HuH-7 (cell line): Measurements from ENCODE around the gene NHLRC2.

ENCODE experiments used
- DNase-seq: peaks from one replicate; pipeline ENCODE4 v3.0.0; 2011; ENCODE audit warnings: low spot score

NHLRC2 gene

DNA sequence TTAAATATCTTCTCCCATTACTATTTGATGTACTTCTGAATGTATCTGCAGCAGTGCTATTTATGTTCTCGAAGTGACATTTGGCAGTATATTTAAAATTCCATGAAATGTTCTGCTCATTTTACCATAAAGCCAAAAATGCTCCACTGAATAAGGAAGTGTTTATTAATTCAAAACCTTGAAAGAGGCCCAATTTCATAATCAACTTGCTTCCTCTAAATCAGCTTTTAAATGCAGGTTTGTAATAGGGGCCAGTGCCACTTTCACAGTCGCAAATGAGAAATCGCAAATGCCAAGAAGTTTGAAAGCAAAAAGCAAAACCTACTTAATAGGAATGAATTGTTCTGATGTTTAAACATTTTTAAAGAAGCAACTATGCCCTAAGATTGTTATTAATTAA, 11.4 kb downstream of the NHLRC2 start:
- no peak for DNase-seq

DNA sequence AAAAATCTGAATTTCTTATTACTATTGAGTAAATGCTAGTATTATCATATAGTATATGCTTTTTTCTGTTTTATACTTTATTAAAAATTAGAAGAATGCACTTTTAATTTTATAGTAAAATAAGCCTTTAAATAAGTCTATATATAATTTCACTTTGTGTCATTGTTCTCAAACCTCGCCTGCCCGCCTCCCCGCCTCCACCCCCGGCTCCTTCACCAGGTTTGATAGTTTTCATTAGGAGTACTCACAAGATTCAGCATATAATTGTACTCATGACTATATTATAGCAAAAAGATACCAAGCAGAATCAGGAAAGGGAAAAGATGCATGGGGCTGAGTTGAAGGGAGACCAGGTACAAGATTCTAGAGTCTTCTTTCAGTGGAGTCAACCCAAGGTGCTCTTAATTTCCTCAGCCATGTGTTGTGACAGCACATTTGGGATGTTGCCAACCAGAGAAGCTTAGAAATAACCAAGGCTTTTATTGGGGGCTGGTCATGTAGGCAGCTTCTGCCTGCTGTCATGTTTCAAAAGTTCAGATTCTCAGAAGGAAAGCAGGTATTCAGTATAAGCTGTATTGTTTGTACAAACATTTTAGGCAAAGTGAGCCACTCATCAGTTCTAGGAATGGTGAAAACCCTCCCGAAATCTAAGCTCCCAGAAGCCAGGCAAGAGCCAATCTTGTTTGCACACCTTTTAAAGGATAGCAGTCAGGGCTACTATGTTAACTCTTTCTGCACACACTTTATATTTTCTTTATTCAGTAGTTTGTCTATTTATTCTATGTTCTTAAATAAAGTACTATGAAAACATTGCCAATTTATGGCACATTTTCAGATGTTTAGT, 12.3 kb downstream of the NHLRC2 start:
- DNase-seq = no peak

GRCh38 chr10:113867904-113868303, 13.4 kb downstream of the NHLRC2 start:
- no peak for DNase-seq

- no peak for DNase-seq
These were observed 15.3 kb downstream of the NHLRC2 start for GRCh38 chr10:113869789-113870188.

DNA sequence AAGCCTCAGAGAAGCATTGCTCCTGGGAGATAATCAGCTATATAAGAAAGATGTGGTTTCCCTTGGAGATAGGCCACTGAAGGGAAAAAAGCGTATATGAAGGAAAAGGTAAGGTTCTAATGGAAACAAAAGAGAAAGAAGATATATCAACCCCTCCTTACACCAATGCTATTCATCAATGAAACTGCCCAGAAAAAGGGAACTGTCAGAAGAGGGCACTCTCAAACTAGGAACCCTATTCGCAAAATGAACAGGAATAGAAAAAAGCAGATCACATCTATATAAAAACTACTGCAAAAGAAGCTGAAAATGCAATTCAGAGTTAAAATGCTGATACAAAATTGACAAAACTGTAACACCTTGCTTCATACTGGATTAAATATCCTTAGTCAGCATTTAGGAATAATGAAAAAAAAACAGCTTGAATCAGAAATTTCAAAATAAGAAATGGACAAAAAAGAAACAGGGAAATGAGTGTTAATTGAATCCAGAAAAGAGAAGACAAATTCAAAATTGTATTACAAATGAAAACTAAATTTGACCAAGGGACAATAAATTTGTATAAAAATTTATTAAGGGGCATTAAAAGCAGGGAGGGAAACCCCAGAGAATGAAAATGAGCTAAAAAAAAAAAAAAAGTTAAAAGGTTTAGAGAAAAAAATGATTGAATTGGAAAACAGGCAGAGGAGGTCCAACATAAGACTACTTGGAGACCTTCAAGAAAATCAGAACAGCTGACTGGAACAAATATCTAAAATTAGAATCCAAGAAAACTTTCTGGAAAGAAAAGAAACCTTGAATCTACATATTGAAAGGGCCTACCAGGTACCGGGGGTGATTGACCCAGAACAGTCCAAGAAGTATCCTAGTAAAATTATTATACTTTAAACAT, 17.9 kb downstream of the NHLRC2 start:
- DNase-seq = no peak

DNA sequence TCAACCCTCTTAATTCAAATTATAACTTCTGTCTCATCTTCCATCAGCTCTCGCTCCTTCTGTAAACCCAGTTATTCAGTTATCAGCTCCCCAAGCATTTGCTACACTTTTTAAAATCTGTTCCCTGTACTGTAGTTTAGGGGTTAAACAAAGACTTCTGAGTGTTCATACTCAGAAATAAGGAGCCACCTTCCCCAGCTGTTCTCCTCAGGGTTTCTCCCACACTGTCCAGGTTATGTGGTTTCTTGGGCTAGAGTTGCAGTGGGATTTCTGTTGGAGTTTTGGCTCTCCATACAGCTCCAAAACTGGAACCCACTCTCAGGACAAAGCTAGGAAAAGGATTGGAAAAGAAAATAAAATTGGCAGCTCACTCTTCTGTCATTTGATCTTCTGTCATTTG, 20.8 kb downstream of the NHLRC2 start:
- DNase-seq = no peak

DNA sequence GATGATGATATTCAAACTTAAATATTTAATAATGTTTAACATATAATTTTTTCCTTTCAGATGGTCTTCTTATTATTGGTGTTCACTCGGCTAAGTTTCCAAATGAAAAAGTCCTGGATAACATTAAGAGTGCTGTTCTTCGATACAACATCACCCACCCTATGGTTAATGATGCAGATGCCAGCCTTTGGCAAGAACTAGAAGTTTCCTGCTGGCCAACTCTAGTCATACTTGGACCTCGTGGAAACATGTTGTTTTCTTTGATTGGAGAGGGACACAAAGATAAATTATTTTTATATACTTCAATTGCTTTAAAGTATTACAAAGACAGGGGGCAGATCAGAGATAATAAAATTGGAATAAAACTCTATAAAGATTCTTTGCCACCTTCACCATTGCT, 22.0 kb downstream of the NHLRC2 start:
- DNase-seq = no peak

- no peak for DNase-seq
These were observed 25.2 kb downstream of the NHLRC2 start for GRCh38 chr10:113879691-113880090.

GRCh38 chr10:113880236-113880635, 25.8 kb downstream of the NHLRC2 start:
- DNase-seq = no peak

DNA sequence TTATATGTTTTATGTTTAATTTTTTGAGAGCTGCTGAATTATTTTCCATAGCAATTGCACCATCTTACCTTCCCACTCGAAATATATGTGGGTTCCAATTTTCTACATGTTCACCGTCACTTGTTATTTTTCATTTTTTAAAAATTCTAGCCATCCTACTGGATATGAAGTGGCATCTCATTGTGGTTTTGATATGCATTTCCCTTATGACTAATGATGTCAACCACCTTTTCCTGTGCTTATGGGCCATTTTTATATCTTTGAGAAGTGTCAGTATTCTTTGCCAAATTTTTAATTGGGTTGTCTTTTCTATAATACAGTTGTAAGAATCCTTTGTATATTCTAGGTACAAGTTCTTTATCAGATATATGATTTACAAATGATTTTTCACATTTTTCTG, 27.8 kb downstream of the NHLRC2 start:
- no peak for DNase-seq

DNA sequence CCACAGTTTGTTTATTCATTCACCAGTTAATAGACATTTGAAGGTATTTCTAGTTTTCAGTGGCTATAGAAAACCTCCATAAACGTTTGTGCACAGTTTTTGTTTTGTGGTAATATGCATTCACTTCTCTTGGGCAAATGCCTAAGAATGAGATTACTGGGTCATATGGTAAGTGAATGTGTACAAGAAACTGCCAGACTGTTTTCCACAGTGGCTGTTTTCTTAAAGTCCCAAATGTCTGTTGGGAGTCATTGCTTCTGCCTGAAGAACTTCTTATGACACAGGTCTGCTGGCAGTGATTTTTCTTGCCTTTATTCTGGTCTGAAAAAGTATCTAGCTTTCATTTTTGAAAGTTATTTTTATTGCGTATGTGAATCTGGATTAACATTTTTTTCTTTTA, 35.5 kb downstream of the NHLRC2 start:
- DNase-seq = no peak

GRCh38 chr10:113890769-113891168, 36.3 kb downstream of the NHLRC2 start:
- no peak for DNase-seq

GRCh38 chr10:113891476-113891875, 37.0 kb downstream of the NHLRC2 start:
- DNase-seq = no peak

DNA sequence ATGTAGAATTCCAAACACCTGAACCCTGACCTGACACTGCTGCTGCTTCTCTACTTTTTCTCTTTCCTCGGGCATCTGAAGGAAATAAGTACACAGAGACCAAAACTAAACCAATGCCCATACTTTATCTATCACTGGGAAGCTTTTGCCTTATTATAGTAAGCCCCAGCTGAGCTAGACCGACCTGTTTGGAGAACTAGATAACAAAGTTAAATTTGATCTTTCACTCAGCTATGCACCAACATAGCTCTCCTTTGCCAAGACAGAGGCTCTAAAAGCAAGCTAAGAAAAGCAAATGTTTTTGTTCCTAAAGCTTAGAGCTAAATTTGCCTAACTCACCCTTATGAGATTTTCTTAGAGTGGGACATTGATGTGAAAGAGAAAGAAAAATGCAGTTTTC, 39.1 kb downstream of the NHLRC2 start:
- DNase-seq = no peak

DNA sequence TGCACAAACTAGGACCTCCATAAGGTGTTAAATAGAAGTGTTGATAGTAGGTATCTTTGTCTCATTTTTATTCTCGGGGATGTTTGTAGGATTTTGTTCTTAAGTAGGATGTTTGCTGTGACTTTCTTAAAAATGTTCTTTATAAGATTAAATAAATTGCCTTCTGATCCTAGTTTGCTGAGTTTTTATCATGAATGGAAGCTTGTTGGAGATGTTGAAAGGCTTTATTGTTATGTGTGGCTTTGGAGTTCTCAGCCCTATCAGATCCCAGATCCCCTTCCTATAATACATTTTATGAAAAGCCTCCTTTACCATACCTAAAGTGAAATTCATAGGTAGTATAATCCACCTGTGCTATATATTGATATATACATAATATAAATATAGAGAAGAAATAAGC, 40.1 kb downstream of the NHLRC2 start:
- no peak for DNase-seq

- no peak for DNase-seq
These were observed 40.6 kb downstream of the NHLRC2 start for GRCh38 chr10:113895018-113895417.

- no peak for DNase-seq
These were observed 43.5 kb downstream of the NHLRC2 start for GRCh38 chr10:113897693-113898618.

- DNase-seq = no peak
These were observed 45.6 kb downstream of the NHLRC2 start for GRCh38 chr10:113899952-113900598.

DNA sequence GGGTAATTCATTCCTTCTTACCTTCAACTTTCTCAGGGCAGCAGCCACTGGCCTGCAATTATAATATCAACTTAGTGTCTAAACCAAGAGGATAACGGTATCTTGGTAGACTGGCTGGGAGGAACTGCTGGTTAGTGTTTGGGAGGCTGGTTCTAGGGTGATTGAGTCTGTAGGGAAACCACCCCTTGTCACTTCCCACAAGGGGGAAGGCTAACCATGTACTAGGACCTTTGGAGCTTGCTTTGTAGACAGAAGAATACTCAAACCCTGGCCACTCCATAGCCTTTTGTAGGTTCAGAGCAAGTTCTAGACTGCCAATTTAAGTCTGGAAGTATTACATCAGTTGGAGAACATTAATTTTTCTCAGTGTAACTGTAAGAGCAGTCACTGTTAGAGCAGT, 51.3 kb downstream of the NHLRC2 start:
- DNase-seq = no peak

- DNase-seq = no peak
These were observed 52.7 kb downstream of the NHLRC2 start for GRCh38 chr10:113907166-113907565.

DNA sequence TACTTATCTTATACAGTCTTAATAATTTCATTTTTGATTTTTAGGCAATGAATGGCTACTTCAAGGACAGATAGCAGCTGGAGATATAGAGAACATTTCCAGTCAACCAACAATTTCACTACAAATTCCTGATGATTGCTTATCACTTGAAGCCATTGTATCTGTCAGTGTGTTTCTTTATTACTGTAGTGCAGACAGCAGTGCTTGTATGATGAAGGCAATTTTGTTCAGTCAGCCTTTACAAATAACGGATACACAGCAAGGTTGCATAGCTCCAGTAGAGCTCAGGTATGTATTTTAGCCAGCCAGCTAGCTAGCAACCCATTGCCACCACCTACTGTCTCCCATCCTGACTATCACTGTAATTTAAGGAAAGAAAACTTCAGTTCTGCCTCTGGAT, 53.8 kb downstream of the NHLRC2 start:
- no peak for DNase-seq

GRCh38 chr10:113911113-113911512, 56.7 kb downstream of the NHLRC2 start:
- no peak for DNase-seq
